Naive thymus-derived CD4-positive, alpha-beta T cell (primary cell): ENCODE measurements around the gene ACTG2. TPM values are rescaled to one million over a fixed set of nuclear protein-coding genes. Genes with fewer than 3 reads are reported as not detected.

Source experiments
- ATAC-seq: fragments of 150-1000 bp; cut with Tn5 transposase; 2 replicates; pipeline ENCODE4 v1.10.0; 2021; ENCODE audit warnings: mild to moderate bottlenecking, moderate library complexity
- CTCF ChIA-PET: fragments of 350-600 bp; sonication (Branson Sonifier 250); formaldehyde crosslinking; loops from one replicate; lab custom pipeline; 2021; ENCODE audit warnings: antibody characterized with exemption; lab: Charles Lee
- POLR2A ChIA-PET: fragments of 350-600 bp; sonication (Branson Sonifier 250); formaldehyde crosslinking; loops from one replicate; lab custom pipeline; 2021; ENCODE audit warnings: antibody characterized with exemption, inconsistent platforms; lab: Charles Lee
- DNase-seq, 9 donors: peaks; one replicate each; pipeline versions ENCODE4 v3.0.0 to v3.0.0-alpha.2; 2020 to 2022; ENCODE audit warnings: mixed read lengths in 1 of 9
- H3K27ac ChIP-seq: one replicate; pipeline ENCODE4 v1.7.0; 2013; ENCODE audit warnings: mild to moderate bottlenecking, low read depth, low read length, moderate library complexity
- H3K27me3 ChIP-seq, 2 donors: one replicate each; pipeline ENCODE4 v1.7.0; 2013; ENCODE audit warnings: low read length in 2 of 2, mild to moderate bottlenecking in 2 of 2, moderate library complexity in 2 of 2; ENCODE audit not compliant: control insufficient read depth in 2 of 2, insufficient read depth in 2 of 2
- H3K36me3 ChIP-seq, 3 experiments: 1 replicate in 2 of 3; 2 replicates in 1 of 3; pipeline ENCODE4 v1.7.0; 2013; ENCODE audit warnings: low read length in 3 of 3, mild to moderate bottlenecking in 3 of 3, moderate library complexity in 1 of 3; ENCODE audit not compliant: insufficient read depth in 3 of 3, control insufficient read depth in 2 of 3
- H3K4me1 ChIP-seq, 2 donors: one replicate each; pipeline ENCODE4 v1.7.0; 2013; ENCODE audit warnings: low read length in 2 of 2, mild to moderate bottlenecking in 2 of 2, moderate library complexity in 1 of 2; ENCODE audit not compliant: control insufficient read depth in 2 of 2, insufficient read depth in 2 of 2
- H3K4me3 ChIP-seq: 2 replicates; pipeline ENCODE4 v1.7.0; 2013; ENCODE audit warnings: mild to moderate bottlenecking, low read length
- H3K9me3 ChIP-seq, 3 experiments: 1 replicate in 2 of 3; 2 replicates in 1 of 3; pipeline ENCODE4 v1.7.0; 2013; ENCODE audit warnings: low read length in 3 of 3; ENCODE audit not compliant: control insufficient read depth in 2 of 3
- H3K27ac Mint-ChIP-seq, 9 donors: one replicate each; pipeline ENCODE4 v1.8.0; 2020 to 2022; ENCODE audit warnings: mixed read lengths in 9 of 9, mild to moderate bottlenecking in 8 of 9, moderate library complexity in 5 of 9, inconsistent platforms in 2 of 9
- H3K27me3 Mint-ChIP-seq, 5 donors: one replicate each; pipeline ENCODE4 v1.8.0; 2021 to 2022; ENCODE audit warnings: mixed read lengths in 5 of 5, mild to moderate bottlenecking in 1 of 5
- H3K36me3 Mint-ChIP-seq, 5 donors: one replicate each; pipeline ENCODE4 v1.8.0; 2020 to 2022; ENCODE audit warnings: mixed read lengths in 5 of 5, mild to moderate bottlenecking in 3 of 5, inconsistent platforms in 1 of 5
- H3K4me1 Mint-ChIP-seq, 7 donors: one replicate each; pipeline ENCODE4 v1.8.0; 2020 to 2022; ENCODE audit warnings: mixed read lengths in 7 of 7, mild to moderate bottlenecking in 3 of 7, inconsistent platforms in 1 of 7
- H3K4me3 Mint-ChIP-seq, 10 donors: one replicate each; pipeline ENCODE4 v1.8.0; 2020 to 2022; ENCODE audit warnings: mild to moderate bottlenecking in 10 of 10, mixed read lengths in 10 of 10, moderate library complexity in 6 of 10, inconsistent platforms in 2 of 10
- H3K9me3 Mint-ChIP-seq, 11 donors: one replicate each; pipeline ENCODE4 v1.8.0; 2020 to 2022; ENCODE audit warnings: mixed read lengths in 11 of 11, mild to moderate bottlenecking in 4 of 11, inconsistent platforms in 1 of 11, moderate library complexity in 1 of 11
- intact Hi-C, 2 donors: fragments of 100-400 bp; cut with micrococcal nuclease; formaldehyde crosslinking; loops; one replicate each; pipeline ENCODE4 v1.15.1; 2023
- polyA plus RNA-seq, 2 donors: library from polyadenylated mRNA; unstranded; fragments of 300-500 nt; fragmentation: Illumina TruSeq; gene quantifications; one replicate each; pipeline ENCODE4 v1.2.3, GENCODE V29; 2021
- total RNA-seq, 6 experiments: library from RNA in 5 of 6; stranded (reverse) in 5 of 6; gene quantifications; 1 replicate in 5 of 6; 2 replicates in 1 of 6; pipeline ENCODE4 v1.2.3 and lab custom pipeline; 2021 to 2026

ACTG2 gene
- total and polyA plus RNA-seq, 7 experiments from 2014 or later = not detected

DNA sequence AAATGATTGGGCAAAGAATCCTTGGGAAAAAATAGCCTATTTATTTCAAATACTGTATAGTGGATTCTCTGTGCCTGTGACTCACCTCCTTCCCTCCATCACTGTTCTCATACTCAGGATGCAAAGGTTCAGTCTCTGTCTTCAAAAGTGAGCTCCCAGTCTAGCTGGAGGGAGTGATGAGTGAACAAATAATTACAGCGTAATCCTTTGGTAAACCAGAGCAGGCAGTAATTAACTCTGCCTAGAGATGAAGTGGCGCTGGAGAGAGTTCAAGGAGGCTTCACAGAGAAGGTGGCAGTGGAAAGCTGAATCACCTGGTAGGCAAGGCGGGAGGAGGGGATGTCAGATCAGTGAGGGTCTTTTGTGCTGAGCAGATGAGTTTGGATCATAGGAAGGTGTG lies 40.4 kb downstream of the ACTG2 start:
- no peak overlapping the region for H3K4me3 ChIP-seq
- peak overlapping the region in 8 of 9 donors; percentile 0 to 81 (median 66) for H3K27ac Mint-ChIP-seq
- peaks cover 32 to 38% of the 10 kb centered on the region in 2 donors for H3K4me1 ChIP-seq
- intact Hi-C loops = no loop called here
- H3K36me3 Mint-ChIP-seq = peaks cover 6 to 44% (median 29%) of the 10 kb centered on the region in 5 donors
- H3K27me3 Mint-ChIP-seq = no peaks in the 10 kb centered on the region
- DNase-seq (no peak), ATAC-seq (no peak)
- POLR2A ChIA-PET = interaction anchor here (1.4 kb wide), 1 partner anchor 11 kb away, joined by 3 read pairs; no protein-coding TSS in a partner anchor
- H3K9me3 ChIP-seq = no peaks in the 10 kb centered on the region
- CTCF ChIA-PET = no interaction called here
- H3K4me3 Mint-ChIP-seq = peak overlapping the region in 2 of 10 donors; percentile 14 to 44
- H3K9me3 Mint-ChIP-seq = peaks cover 0 to 1% (median 0%) of the 10 kb centered on the region in 11 donors
- no peak overlapping the region for H3K27ac ChIP-seq
- peaks cover 0 to 24% (median 8%) of the 10 kb centered on the region in 3 experiments for H3K36me3 ChIP-seq
- no peaks in the 10 kb centered on the region for H3K27me3 ChIP-seq
- H3K4me1 Mint-ChIP-seq = peaks cover 69 to 93% (median 90%) of the 10 kb centered on the region in 7 donors

DNA sequence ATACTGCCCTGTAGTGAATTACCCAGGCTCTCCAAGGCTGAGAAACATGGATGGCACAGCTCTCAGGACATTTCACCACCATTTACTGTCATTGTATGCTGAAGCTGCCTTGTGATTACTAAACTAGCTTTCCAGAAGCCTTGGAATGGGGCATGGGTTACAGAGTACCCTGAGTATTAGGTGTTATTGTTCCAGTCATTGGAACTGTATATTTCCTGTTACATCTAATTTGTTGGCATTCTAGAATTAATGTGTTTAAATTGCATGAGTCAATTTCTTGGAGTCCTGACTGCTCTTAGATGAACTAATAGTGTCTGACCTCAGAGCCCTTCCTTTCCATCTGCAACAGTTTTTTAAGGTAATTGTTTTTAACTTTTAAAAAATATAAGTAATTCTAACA lies 42.8 kb downstream of the ACTG2 start:
- Histone ChIP-seq H3K36me3 (peaks cover 0 to 24% (median 8%) of the 10 kb centered on the region in 3 experiments), H3K4me1 (peaks cover 24 to 31% of the 10 kb centered on the region in 2 donors), H3K4me3 (no peak overlapping the region), H3K27me3 (no peaks in the 10 kb centered on the region), H3K27ac (no peak overlapping the region), H3K9me3 (no peaks in the 10 kb centered on the region)
- peaks cover 0 to 1% (median 0%) of the 10 kb centered on the region in 11 donors for H3K9me3 Mint-ChIP-seq
- no peak for ATAC-seq
- no peak overlapping the region for H3K4me3 Mint-ChIP-seq
- H3K4me1 Mint-ChIP-seq = peaks cover 58 to 93% (median 90%) of the 10 kb centered on the region in 7 donors
- ChIA-PET CTCF (interaction anchor here (2.9 kb wide), 1 partner anchor 27 kb away, joined by 7 read pairs; no protein-coding TSS in a partner anchor), POLR2A (interaction anchor here (0.6 to 1.6 kb wide), 4 partner anchors 9 to 127 kb away, joined by 4 read pairs; partner anchors contain the start of gene DGUOK)
- intact Hi-C loops = no loop called here
- H3K36me3 Mint-ChIP-seq = peaks cover 6 to 44% (median 17%) of the 10 kb centered on the region in 5 donors
- DNase-seq = no peak
- H3K27ac Mint-ChIP-seq = peak overlapping the region in 5 of 9 donors; percentile 6 to 71 (median 38)
- H3K27me3 Mint-ChIP-seq = no peaks in the 10 kb centered on the region

DNA sequence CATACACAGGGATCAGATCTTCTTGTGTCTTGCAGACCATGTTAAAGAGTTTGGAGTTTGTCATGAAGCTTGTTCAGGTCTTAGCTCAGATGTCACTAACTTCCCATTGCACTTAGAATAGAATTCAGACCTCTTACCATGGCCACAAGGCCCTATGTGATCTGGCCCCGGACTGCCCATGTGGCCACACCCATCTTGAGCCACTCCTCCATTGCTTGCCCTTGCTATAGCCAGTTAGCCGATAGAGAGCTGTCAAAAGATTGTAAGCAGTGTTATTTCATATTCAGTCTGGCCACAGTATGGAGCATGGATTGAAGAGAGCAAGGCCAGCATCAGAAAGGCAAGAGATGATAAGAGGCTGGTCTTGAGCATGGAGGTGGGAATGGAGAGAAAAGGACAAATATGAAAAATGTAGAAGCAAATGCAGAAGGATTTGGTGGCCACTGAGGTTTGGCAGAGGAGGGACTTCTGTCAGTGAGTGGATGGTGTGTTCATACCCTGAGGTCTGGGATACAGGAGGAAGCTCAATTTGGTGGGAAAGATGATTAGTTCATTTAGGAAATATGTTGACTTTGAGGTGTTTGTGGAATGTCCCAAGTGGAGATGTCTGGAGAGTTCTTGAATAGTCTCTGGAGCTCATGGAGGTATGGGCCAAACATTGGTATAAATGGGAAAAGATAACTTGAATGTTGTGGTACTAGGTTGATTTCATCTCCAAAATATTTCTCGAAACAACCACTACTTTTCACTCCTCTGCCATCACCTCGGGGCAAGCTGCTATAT lies 44.5 kb downstream of the ACTG2 start:
- ChIA-PET CTCF (interaction anchor here (1.1 to 2.9 kb wide), 4 partner anchors 28 to 143 kb away, joined by 4 to 7 read pairs (median 4); no protein-coding TSS in a partner anchor), POLR2A (interaction anchor here (0.8 to 2.0 kb wide), 7 partner anchors 9 to 50 kb away, joined by 3 to 7 read pairs (median 4); partner anchors contain the start of gene DGUOK)
- no peaks in the 10 kb centered on the region for H3K27me3 Mint-ChIP-seq
- no peak overlapping the region for H3K4me3 ChIP-seq
- DNase-seq = no peak
- H3K27ac Mint-ChIP-seq = peak overlapping the region in 8 of 9 donors; percentile 2 to 90 (median 46)
- H3K36me3 Mint-ChIP-seq = peaks cover 0 to 42% (median 8%) of the 10 kb centered on the region in 5 donors
- H3K27ac ChIP-seq = no peak overlapping the region
- peaks cover 0 to 1% (median 0%) of the 10 kb centered on the region in 11 donors for H3K9me3 Mint-ChIP-seq
- peak overlapping the region in 3 of 10 donors; percentile 1 to 9 (median 6) for H3K4me3 Mint-ChIP-seq
- no peak for ATAC-seq
- H3K9me3 ChIP-seq = no peaks in the 10 kb centered on the region
- peaks cover 0 to 22% (median 8%) of the 10 kb centered on the region in 3 experiments for H3K36me3 ChIP-seq
- intact Hi-C loops = no loop called here
- H3K4me1 ChIP-seq = peaks cover 17 to 19% of the 10 kb centered on the region in 2 donors
- H3K27me3 ChIP-seq = no peaks in the 10 kb centered on the region
- H3K4me1 Mint-ChIP-seq = peaks cover 50 to 92% (median 89%) of the 10 kb centered on the region in 7 donors

DNA sequence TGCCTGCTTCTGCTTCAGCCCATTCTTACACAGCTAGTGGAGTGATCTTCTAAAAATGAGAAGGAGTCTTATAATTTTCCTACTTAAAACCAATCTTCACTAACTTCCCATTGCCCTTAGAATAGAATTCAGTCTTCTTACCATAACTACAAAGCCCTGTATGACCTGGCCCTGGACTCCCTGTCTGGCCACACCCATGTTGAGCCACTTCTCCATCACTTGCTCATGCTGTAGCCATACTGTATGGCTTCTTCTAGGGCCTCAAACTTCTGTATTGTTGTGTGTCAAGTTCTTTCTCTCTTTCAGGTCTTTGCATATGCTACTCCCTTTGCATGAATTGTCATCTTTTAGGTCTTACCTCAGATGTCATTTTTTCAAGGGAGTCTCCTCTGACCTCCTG lies 45.1 kb downstream of the ACTG2 start:
- ATAC-seq = peak; percentile 50
- ChIA-PET CTCF (interaction anchor here (1.1 to 2.9 kb wide), 5 partner anchors 29 to 209 kb away, joined by 4 to 7 read pairs (median 5); partner anchors contain the start of gene BOLA3), POLR2A (interaction anchor here (0.6 to 2.0 kb wide), 7 partner anchors 8 to 50 kb away, joined by 3 to 8 read pairs (median 5); partner anchors contain the start of gene DGUOK)
- no peak overlapping the region for H3K4me3 ChIP-seq
- H3K9me3 ChIP-seq = no peaks in the 10 kb centered on the region
- H3K9me3 Mint-ChIP-seq = peaks cover 0 to 1% (median 0%) of the 10 kb centered on the region in 11 donors
- H3K36me3 Mint-ChIP-seq = peaks cover 0 to 42% (median 7%) of the 10 kb centered on the region in 5 donors
- intact Hi-C loops = loop anchor here in 1 of 2 donors (1.0 kb wide), 1 partner anchor 20 kb away; no protein-coding TSS in a partner anchor
- peak overlapping the region in 8 of 9 donors; percentile 5 to 90 (median 33) for H3K27ac Mint-ChIP-seq
- H3K4me3 Mint-ChIP-seq = peak overlapping the region in 1 of 10 donors; percentile 6
- H3K36me3 ChIP-seq = peaks cover 0 to 16% (median 4%) of the 10 kb centered on the region in 3 experiments
- H3K4me1 Mint-ChIP-seq = peaks cover 47 to 92% (median 87%) of the 10 kb centered on the region in 7 donors
- no peak for DNase-seq
- peaks cover 16 to 17% of the 10 kb centered on the region in 2 donors for H3K4me1 ChIP-seq
- no peak overlapping the region for H3K27ac ChIP-seq
- H3K27me3 Mint-ChIP-seq = no peaks in the 10 kb centered on the region
- no peaks in the 10 kb centered on the region for H3K27me3 ChIP-seq

DNA sequence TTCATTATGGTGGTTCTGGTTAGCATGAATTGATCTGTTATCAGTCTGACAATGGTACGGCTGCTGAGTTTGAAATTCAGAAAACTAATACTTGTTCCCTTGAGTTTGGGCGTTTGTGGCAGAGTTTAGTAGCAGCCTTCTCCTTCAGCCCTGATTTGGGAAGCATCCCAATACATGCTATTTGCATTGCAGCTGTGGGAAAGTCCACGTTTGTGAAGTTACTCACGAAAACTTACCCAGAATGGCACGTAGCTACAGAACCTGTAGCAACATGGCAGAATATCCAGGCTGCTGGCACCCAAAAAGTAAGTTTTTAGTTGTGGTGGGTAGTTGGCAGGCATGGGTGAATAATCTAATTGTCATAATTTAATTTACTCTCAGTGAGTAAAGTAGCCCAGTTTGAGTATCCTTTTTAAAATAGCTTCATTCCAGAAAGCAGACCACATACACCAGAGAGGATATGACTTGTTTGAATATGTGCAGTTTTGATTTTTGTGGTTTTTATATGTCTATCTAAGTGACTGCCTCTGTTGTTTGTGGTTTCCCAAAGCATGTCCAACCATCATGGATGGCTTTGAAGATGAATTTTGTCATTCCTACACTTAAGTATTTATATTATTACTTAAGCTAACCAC lies 46.0 kb downstream of the ACTG2 start:
- H3K4me1 Mint-ChIP-seq = peaks cover 48 to 91% (median 78%) of the 10 kb centered on the region in 7 donors
- CTCF ChIA-PET = interaction anchor here (0.6 to 1.7 kb wide), 4 partner anchors 10 to 208 kb away, joined by 3 to 7 read pairs (median 4); partner anchors contain the start of gene BOLA3
- peak; percentile 57 for ATAC-seq
- H3K27ac ChIP-seq = no peak overlapping the region
- DNase-seq = peak in 5 of 9 donors; percentile 26 to 43 (median 33)
- H3K36me3 ChIP-seq = peaks cover 0 to 14% (median 0%) of the 10 kb centered on the region in 3 experiments
- H3K36me3 Mint-ChIP-seq = peaks cover 0 to 38% (median 7%) of the 10 kb centered on the region in 5 donors
- H3K27me3 Mint-ChIP-seq = no peaks in the 10 kb centered on the region
- peaks cover 0 to 1% (median 0%) of the 10 kb centered on the region in 11 donors for H3K9me3 Mint-ChIP-seq
- peak overlapping the region in 4 of 10 donors; percentile 8 to 28 (median 20) for H3K4me3 Mint-ChIP-seq
- no peaks in the 10 kb centered on the region for H3K27me3 ChIP-seq
- H3K27ac Mint-ChIP-seq = peak overlapping the region in 6 of 9 donors; percentile 41 to 81 (median 62)
- intact Hi-C loops = loop anchor here in 1 of 2 donors (1.0 kb wide), 3 partner anchors 19 to 63 kb away; no protein-coding TSS in a partner anchor
- H3K9me3 ChIP-seq = no peaks in the 10 kb centered on the region
- no peak overlapping the region for H3K4me3 ChIP-seq
- POLR2A ChIA-PET = interaction anchor here (1.1 to 2.0 kb wide), 6 partner anchors 8 to 240 kb away, joined by 3 to 8 read pairs (median 4); partner anchors contain the start of genes DGUOK and MOB1A
- peaks cover 16 to 17% of the 10 kb centered on the region in 2 donors for H3K4me1 ChIP-seq
